ENCODE results near the gene CRABP2. TPM values are rescaled to one million over a fixed set of nuclear protein-coding genes. Genes with fewer than 3 reads are reported as not detected.

CRABP2 gene
- total and polyA plus RNA-seq, 10 of the 15 experiments (the other 5 are each of a cell fraction or from before 2014, with no cell fraction given), result 0.21 to 1.3 (median 0.41) TPM

DNA sequence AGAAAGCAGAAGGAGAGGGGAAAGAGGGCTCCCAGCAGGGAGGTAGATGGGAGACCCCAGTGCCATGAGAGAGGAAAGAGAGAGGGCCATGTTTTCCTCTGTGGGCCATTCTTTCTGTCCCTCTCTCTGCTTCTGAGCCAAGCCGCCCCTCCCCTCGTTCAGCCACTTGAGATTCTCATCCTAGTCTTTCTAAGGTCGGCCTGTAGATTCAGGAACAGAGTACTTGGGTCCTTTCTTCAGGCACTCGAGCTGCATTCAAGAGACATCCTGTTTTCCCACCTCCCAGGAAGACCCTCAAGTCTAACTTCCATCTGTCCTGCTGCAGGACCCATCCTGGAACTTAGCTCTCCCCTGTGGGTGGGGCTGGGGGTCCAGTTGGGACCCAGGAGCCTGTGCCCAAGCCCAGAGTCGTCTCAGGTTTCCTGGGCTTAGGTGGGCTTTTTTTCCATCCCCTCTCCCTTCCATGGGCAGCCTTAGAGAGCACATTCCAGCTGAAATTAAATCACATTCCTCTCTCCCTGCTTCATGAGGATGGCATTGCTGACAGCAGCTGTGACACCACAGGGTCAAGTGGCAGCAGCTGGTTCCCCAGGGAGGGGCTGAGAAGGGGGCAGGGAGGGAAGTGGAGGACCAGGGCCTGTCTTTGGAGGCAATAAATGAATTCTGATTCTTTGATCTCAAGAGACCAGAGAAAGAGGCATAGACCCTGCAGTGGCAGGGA lies 41.2 kb downstream of the CRABP2 start:
- DNase-seq (ENCODE audit: low read depth, low spot score), result no peak
- no peak for FAIRE-seq
- H3K36me3 ChIP-seq (ENCODE audit: control insufficient read depth in 2 of 2, insufficient read depth in 2 of 2, low read length in 1 of 2), result no peaks in the 10 kb centered on the region
- peak overlapping the region; percentile 75 for H3K27ac ChIP-seq (ENCODE audit: control insufficient read depth, insufficient read depth)
- intact Hi-C loops (cut with micrococcal nuclease; ENCODE audit: unreplicated experiment), result loop anchor here (10.0 kb wide), 1 partner anchor 61 kb away; the partner anchor contains the start of genes ISG20L2 and METTL25B
- ATAC-seq, result no peak
- no peaks in the 10 kb centered on the region for H3K9me3 ChIP-seq (replicated peaks; ENCODE audit: control insufficient read depth, insufficient read depth, low read length)
- POLR2A ChIA-PET, result no interaction called here
- in situ Hi-C loops (cut with MboI), result no loop called here
- peak overlapping the region; percentile 55 for H3K9ac ChIP-seq (ENCODE audit: control insufficient read depth, insufficient read depth, low read length)
- RAD21 ChIA-PET (ENCODE audit: unreplicated experiment), result interaction anchor here (1.0 to 1.5 kb wide), 5 partner anchors 9 to 163 kb away, joined by 3 to 7 read pairs (median 3); partner anchors contain the start of genes HDGF, MEF2D and NES
- H3K27me3 ChIP-seq (replicated peaks in 1 of 2; ENCODE audit: control insufficient read depth in 2 of 2, insufficient read depth in 2 of 2, low read length in 1 of 2), result no peaks in the 10 kb centered on the region
- peaks cover 18% of the 10 kb centered on the region for H3K79me2 ChIP-seq (ENCODE audit: control insufficient read depth, insufficient read depth, low read length)
- H3K4me1 ChIP-seq (ENCODE audit: control insufficient read depth, insufficient read depth, low read length), result peaks cover 55% of the 10 kb centered on the region
- CTCF ChIA-PET, result interaction anchor here (1.1 to 2.3 kb wide), 8 partner anchors 11 to 196 kb away, joined by 3 to 14 read pairs (median 4); no protein-coding TSS in a partner anchor
- no peaks in the 10 kb centered on the region for H4K20me1 ChIP-seq (ENCODE audit: control insufficient read depth, insufficient read depth)
- peak overlapping the region; percentile 25; the same call in 1 of the 2 replicates for H2AFZ ChIP-seq (ENCODE audit: control insufficient read depth, low read depth, low read length)
- peak overlapping the region; percentile 55 for H3K4me3 ChIP-seq
- SMC1A ChIA-PET (ENCODE audit: uncharacterized antibody, unreplicated experiment), result interaction anchor here (0.9 to 1.6 kb wide), 3 partner anchors 26 to 45 kb away, joined by 3 to 6 read pairs (median 3); no protein-coding TSS in a partner anchor
- peak overlapping the region; percentile 52 for H3K4me2 ChIP-seq (ENCODE audit: control insufficient read depth, insufficient read depth)
- 67% methylated on average over 5 of the region's 5 CpGs for WGBS (ENCODE audit: insufficient coverage, insufficient replicate concordance, low lambda C conversion rate, missing lambda C conversion rate)
- TF ChIP-seq NFYA (IDR thresholded peaks at IDR 0.05; ENCODE audit: borderline replicate concordance, low read depth, low read length) (no peak), EED (IDR thresholded peaks at IDR 0.05; ENCODE audit: low read depth) (0 out of 2 replicates have a peak, but pooled peaks have one; percentile 3)
- no TSS peak for BruUV-seq (replicated peaks)

DNA sequence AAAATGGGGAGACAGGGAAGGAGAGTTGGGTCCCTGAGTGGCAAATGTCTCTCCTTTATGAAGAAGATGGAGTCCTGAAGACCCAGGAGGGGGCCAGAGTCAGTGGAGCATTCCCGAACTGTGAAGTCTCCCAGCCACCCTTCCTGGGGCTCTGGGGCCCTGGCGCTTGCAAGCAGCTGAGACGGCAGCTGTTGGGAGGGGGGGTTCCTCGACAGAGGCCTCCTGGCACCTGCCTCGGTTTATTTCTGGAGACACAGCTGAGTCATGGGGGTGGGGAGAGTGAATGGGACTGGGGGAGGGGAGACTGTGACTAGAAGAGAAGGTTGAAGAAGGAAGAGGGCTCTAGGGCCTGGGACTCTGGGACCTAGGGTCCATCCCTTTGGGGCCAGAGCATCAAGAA lies 42.2 kb downstream of the CRABP2 start:
- H3K27me3 ChIP-seq (replicated peaks in 1 of 2; ENCODE audit: control insufficient read depth in 2 of 2, insufficient read depth in 2 of 2, low read length in 1 of 2), result no peaks in the 10 kb centered on the region
- no peaks in the 10 kb centered on the region for H3K36me3 ChIP-seq (ENCODE audit: control insufficient read depth in 2 of 2, insufficient read depth in 2 of 2, low read length in 1 of 2)
- peak overlapping the region; percentile 34 for H3K4me2 ChIP-seq (ENCODE audit: control insufficient read depth, insufficient read depth)
- H3K9ac ChIP-seq (ENCODE audit: control insufficient read depth, insufficient read depth, low read length), result no peak overlapping the region
- intact Hi-C loops (cut with micrococcal nuclease; ENCODE audit: unreplicated experiment), result loop anchor here (10.0 kb wide), 1 partner anchor 62 kb away; the partner anchor contains the start of genes ISG20L2 and METTL25B
- H3K4me3 ChIP-seq, result no peak overlapping the region
- RAD21 ChIA-PET (ENCODE audit: unreplicated experiment), result no interaction called here
- POLR2A ChIA-PET, result interaction anchor here (0.6 kb wide), 2 partner anchors 15 to 524 kb away, joined by 3 to 5 read pairs; no protein-coding TSS in a partner anchor
- SMC1A ChIA-PET (ENCODE audit: uncharacterized antibody, unreplicated experiment), result interaction anchor here (1.9 kb wide), 1 partner anchor 15 kb away, joined by 6 read pairs; no protein-coding TSS in a partner anchor
- DNase-seq (ENCODE audit: low read depth, low spot score), result no peak
- TF ChIP-seq DPF2 (IDR thresholded peaks at IDR 0.05) (no peak), TCF12 (IDR thresholded peaks at IDR 0.05; ENCODE audit: low read depth, low read length) (peak; percentile 92), TBL1XR1 (IDR thresholded peaks at IDR 0.05; ENCODE audit: low read depth, low read length) (no peak), POU2F2 (IDR thresholded peaks at IDR 0.05; ENCODE audit: borderline replicate concordance, low read depth, low read length) (no peak), ASH2L (IDR thresholded peaks at IDR 0.05; ENCODE audit: borderline replicate concordance, low read depth) (no peak), MEF2A (IDR thresholded peaks at IDR 0.05; ENCODE audit: insufficient read depth, low read depth, low read length) (0 out of 2 replicates have a peak, but pooled peaks have one; percentile 42), RELA (IDR thresholded peaks at IDR 0.05; ENCODE audit: borderline replicate concordance, partially characterized antibody) (no peak), YBX1 (IDR thresholded peaks at IDR 0.05) (no peak), ATF7 (IDR thresholded peaks at IDR 0.05; ENCODE audit: low read depth) (no peak), ESRRA (IDR thresholded peaks at IDR 0.05; ENCODE audit: low read length) (no peak), TCF3 (IDR thresholded peaks at IDR 0.05; ENCODE audit: borderline replicate concordance, insufficient read depth, low read depth, low read length) (peak; percentile 69; the same call in 1 of the 2 replicates), SMARCA5 (IDR thresholded peaks at IDR 0.05) (no peak)
- TF ChIP-seq, protein P1, sequence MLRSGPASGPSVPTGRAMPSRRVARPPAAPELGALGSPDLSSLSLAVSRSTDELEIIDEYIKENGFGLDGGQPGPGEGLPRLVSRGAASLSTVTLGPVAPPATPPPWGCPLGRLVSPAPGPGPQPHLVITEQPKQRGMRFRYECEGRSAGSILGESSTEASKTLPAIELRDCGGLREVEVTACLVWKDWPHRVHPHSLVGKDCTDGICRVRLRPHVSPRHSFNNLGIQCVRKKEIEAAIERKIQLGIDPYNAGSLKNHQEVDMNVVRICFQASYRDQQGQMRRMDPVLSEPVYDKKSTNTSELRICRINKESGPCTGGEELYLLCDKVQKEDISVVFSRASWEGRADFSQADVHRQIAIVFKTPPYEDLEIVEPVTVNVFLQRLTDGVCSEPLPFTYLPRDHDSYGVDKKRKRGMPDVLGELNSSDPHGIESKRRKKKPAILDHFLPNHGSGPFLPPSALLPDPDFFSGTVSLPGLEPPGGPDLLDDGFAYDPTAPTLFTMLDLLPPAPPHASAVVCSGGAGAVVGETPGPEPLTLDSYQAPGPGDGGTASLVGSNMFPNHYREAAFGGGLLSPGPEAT (IDR thresholded peaks at IDR 0.05; ENCODE audit: low read depth), result no peak
- no peaks in the 10 kb centered on the region; the same call in 1 of the 2 replicates for H4K20me1 ChIP-seq (ENCODE audit: control insufficient read depth, insufficient read depth)
- peaks cover 63% of the 10 kb centered on the region for H3K4me1 ChIP-seq (ENCODE audit: control insufficient read depth, insufficient read depth, low read length)
- no peaks in the 10 kb centered on the region for H3K9me3 ChIP-seq (replicated peaks; ENCODE audit: control insufficient read depth, insufficient read depth, low read length)
- WGBS (ENCODE audit: insufficient coverage, insufficient replicate concordance, low lambda C conversion rate, missing lambda C conversion rate), result 26% methylated on average over 5 of the region's 5 CpGs
- no TSS peak for BruUV-seq (replicated peaks)
- in situ Hi-C loops (cut with MboI), result no loop called here
- CTCF ChIA-PET, result interaction anchor here (6.0 kb wide), 1 partner anchor 16 kb away, joined by 192 read pairs; the partner anchor contains the start of gene NES
- peak overlapping the region; percentile 56 for H3K27ac ChIP-seq (ENCODE audit: control insufficient read depth, insufficient read depth)
- no peak for ATAC-seq
- no peak for FAIRE-seq
- no peak overlapping the region for H2AFZ ChIP-seq (ENCODE audit: control insufficient read depth, low read depth, low read length)
- H3K79me2 ChIP-seq (ENCODE audit: control insufficient read depth, insufficient read depth, low read length), result peaks cover 20% of the 10 kb centered on the region

Measured in GM12878 (cell line).